Hematopoietic multipotent progenitor cell (in vitro differentiated cells): ENCODE data around the gene ZNF280D. TPM values are rescaled to one million over a fixed set of nuclear protein-coding genes. Genes with fewer than 3 reads are reported as not detected.
"Not testable (repeated sequence)": the region's sequence is repeated elsewhere in the genome, so short reads cannot be mapped to it uniquely, and the experiment has no call there.

ENCODE experiments used
- DNase-seq, 3 donors: peaks; one replicate each; pipeline ENCODE4 v3.0.0-alpha.2; 2011 to 2015; ENCODE audit warnings: low read depth in 2 of 3, low spot score in 2 of 3
- total RNA-seq: library from RNA; depleted of rRNA; stranded (reverse); fragments of >200 nt; gene quantifications from one replicate; pipeline ENCODE4 v1.2.3, GENCODE V29; 2012

Gene ZNF280D
- total RNA-seq, 1 donor = 17.5 TPM

GRCh38 chr15:56719774-56720555 lies 13.3 kb downstream of the ZNF280D start:
- no peak for DNase-seq

DNA sequence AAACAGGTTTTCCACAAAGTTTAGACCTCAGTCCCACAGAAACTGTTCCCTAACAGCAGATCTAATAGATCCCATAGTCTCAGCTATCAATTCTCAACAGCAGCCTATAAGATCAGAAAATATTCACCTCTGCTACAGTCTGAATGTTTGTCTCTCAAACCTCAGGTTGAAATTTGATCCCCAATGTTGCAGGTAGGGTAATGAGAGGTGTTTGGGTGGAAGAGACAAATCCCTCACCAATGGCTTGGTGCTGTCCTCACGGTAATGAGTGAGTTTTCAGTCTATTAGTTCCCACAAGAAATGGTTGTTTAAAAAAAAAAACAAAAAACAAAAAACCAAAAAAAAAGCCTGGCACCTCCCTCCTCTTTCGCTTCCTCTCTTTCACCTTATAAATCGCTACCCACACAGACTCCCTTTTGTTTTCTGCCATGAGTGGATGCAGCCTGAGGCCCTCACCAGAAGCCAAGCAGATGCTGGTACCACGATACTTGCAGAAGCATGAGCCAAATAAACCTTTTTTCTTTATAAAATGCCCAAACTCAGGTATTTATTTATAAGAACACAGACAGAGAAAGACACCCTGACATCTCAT lies 14.2 kb downstream of the ZNF280D start:
- no peak for DNase-seq

GRCh38 chr15:56718560-56718959 lies 14.7 kb downstream of the ZNF280D start:
- no peak for DNase-seq

- DNase-seq = no peak
Measured at GRCh38 chr15:56716334-56716733, 17.0 kb downstream of the ZNF280D start.

GRCh38 chr15:56715220-56715619 lies 18.1 kb downstream of the ZNF280D start:
- DNase-seq = no peak

DNA sequence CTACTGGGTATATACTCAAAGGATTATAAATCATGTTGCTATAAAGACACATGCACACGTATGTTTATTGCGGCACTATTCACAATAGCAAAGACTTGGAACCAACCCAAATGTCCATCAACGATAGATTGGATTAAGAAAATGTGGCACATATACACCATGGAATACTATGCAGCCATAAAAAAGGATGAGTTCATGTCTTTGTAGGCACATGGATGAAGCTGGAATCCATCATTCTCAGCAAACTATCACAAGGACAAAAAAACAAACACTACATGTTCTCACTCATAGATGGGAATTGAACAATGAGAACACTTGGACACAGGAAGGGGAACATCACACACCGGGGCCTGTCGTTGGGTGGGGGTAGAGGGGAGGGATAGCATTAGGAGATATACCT lies 23.8 kb downstream of the ZNF280D start:
- DNase-seq = not testable (repeated sequence)

DNA sequence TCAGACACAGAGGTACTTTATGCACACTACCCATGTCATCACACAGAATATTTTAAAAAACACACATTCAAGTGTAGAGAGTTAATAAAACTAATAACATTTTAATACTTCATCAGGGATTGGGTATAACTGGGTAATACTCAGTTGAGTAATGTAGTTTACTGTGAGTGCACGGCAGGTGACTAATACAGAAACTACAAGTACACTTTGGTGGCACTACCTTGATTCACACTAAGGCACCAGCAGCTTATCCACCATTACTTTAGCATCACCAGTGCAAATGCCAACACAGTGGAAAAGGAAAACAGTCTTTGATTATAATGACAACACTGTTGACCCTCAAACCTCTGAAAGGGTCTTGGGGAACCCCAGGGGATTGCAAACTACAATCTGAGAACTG lies 33.6 kb downstream of the ZNF280D start:
- DNase-seq = no peak

DNA sequence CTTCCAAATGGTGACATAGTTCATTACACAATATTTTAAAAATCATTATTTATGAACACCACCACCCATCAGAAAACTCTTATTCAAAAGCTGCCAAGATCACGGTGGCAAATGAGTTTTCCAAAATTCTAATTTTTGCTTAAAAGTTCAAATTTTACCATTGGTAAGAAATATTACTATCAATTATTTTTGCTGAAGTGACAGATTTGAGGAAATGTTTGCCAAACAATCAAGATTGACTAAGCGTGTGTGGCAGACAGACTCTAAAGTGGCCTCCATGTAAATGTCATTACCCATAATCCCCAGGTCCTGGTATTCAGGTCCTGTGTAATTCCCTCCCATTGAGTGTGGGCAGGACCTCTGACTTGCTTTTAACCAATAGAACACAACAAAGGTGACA lies 35.0 kb downstream of the ZNF280D start:
- DNase-seq = no peak

GRCh38 chr15:56693761-56694160 lies 39.5 kb downstream of the ZNF280D start:
- DNase-seq = no peak

DNA sequence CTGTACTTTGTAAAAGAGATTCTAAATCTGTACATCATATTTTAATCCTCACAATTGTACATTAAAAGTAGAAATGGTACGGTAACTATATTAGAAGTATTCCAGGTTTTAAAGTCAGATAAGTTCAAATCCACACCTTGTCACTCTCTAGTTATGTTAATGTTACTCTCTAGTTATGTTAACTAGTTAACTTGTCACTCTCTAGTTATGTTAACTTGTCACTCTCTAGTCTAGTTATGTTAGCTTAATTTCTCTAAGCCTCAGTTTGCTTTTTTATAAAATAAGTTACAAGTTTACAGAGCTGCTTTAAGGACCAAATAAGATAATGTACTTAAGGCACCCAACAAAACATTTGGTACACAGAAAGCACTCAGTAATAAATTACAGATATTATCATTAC lies 42.6 kb downstream of the ZNF280D start:
- DNase-seq = no peak

- DNase-seq = no peak
Measured at GRCh38 chr15:56683908-56684307, 49.4 kb downstream of the ZNF280D start.

DNA sequence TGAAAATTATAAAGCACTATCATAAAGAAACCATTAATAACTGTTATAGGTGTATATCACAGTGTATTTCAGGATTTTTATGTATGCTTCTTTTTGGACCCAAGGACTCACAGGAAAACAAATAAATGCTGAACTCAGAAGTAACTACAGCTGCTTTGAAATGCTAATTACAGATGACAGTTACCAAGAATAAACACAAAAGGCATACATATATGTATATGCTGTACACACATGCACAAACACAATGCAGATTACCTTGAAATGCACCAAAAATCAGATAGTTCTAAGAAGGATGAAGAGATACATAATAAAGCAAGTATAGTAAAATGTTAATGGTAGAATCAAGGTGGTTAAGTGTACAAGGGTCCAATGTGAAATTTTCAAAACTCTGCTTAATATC lies 52.2 kb downstream of the ZNF280D start:
- no peak for DNase-seq

DNA sequence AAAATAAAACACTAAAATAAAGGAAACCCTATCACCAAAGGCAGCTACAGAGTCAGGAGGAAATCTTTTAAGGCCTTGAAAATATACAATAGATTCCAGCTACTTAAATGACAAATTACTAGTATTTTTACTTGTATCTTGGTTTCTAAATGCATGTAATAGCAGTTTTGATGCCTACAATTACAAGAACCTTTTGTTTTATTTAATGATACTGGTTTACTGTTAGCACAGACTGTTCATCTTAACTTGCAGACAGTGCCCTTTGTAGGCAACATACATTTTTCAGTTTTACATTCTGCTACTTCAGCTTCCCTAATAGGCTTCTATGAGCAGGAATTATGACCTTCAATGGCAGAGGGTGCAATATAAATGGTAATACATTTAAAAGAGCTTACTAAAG lies 54.1 kb downstream of the ZNF280D start:
- no peak for DNase-seq

DNA sequence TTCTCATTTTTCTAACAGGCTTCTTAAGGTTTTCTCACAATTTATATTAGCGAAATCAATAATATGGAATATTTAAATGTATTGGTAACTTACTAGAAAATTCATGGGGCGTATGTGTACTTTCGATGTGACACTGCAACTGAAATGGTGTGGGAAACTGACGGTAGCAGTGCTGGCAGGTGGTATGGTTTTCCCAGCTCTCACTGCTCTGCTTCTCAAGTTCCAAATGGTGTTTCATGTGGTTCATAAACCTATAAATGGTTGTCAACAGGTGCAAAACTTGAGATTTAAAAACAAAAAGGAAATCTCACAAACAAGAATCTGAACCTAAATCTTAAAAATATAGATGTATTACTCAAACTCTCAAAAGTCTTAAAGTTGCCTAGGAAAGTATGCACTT lies 54.7 kb downstream of the ZNF280D start:
- DNase-seq = no peak

DNA sequence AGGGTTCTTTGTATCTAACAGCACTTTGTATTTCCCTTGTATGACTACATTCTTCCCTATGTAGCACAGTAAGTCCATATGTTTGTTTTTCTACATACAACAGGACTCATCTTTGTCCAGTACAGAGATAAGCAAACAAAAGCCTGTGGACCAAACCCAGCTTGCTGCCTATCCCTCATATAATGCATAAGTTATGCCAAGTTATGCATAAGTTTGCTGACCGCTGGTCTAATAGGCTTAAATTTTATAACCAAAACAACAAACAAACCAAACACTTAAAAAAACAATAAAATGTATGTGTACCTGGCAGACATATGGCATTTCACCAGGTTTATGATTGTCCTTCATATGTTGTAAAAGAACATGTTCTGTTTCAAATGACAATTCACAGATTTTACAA lies 56.0 kb downstream of the ZNF280D start:
- DNase-seq = no peak

DNA sequence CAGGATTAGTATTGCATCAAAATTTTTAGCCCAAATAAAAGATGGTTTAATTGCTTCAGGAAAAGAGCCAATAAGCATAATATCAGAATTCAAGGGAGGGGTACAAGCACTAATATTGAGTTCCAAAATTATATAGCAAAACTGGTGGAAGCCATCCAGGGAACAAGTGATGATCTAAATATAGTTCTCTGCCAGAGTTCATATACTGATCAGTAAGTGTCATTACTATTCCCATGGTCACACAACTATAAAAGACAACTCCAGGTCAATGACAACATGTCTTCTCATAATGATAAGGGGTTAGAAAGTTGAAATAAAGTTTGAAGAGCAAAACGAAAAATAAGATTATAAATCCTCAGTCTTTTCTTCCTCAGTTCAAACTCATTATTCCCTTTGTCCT lies 57.4 kb downstream of the ZNF280D start:
- no peak for DNase-seq

DNA sequence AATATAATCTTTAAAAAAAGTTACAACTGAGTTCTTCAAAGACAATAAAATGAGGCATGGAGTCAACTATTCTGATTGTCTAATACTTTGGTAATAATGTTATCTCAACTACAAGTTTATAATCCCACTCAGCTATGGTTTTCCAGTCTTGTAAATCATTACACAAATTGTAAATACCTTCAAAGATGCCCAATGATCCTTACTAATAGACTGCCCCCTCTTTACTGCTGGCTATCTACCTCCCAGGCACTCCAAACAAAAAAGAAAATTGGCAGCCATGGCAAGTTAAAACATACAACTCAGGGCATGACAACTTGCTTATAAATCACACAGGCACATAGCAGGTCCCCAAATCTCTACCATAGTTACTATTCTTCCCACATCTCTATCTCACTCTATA lies 58.5 kb downstream of the ZNF280D start:
- DNase-seq = no peak

DNA sequence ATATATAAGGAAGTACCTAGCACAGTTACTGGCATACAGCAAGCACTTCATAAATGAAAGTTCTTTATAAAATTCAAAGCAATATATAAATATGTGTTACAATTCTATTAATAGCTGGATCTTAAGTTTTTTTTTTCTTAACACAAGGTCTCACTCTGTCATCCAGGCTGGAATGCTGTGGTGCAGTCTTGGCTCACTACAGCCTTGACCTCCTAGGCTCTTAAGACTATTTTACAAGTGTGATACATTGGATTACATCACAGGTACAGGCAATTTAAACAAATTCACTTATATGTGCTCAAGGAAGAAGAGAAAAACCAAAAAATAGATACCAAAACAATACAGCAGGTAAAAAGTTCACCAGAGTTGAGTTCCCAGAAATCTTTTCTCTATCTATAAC lies 60.6 kb downstream of the ZNF280D start:
- DNase-seq = no peak

DNA sequence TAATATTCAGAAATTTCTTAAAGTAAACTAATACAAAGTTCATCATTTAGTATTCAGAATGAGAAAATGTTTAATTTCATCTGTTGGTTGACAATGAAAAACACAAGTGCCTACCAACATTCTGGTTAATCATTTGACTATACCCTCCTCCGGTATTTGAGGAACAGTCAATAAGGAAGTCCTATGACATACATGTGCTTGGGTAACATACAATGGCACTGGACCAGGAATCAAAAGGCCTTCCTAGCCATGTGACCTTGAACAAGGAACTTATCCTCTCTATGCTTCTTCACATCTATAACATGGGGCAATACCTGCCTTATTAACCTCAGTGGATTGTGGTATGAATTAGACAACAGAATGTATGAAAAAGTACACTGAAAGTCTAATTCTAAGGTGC lies 65.8 kb downstream of the ZNF280D start:
- DNase-seq = no peak

DNA sequence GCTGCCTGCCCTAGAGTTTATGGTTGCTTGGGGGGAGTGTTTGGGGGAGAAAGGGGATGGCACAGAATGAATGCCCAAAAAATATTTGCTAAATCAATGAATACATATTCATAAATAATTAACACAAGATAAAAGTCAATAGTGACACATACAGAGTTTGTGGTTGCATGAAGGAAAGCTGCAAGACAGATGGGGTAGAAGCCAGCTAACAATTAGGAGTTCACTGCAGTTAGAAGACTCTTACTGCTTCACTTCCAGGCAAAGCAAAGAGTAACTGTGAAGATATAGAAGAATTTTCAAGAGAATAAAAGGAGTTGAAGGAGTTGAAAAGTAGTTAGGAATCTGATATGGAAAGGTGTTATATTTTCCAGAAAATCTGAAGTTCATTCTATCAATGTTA lies 72.4 kb downstream of the ZNF280D start:
- DNase-seq = no peak

DNA sequence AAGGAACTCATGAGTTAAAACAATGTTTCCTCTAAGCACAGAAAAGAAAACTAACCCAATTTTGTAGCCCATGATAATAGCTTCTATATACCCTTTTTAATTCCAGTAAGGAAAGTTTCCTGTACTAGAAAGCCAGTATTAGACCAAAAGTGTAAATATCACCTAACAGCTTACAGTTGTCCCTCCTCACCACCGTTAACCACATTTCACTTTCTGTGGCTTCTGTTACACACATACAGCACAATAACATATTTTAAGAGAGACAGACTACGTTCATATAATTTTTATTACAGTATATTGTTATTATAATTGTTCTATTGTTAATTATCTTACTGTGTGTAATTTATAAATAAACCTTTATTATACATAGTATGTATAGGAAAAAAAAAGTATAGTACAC lies 74.1 kb downstream of the ZNF280D start:
- peak in 1 of 3 donors; percentile 1 for DNase-seq

- no peak for DNase-seq
Measured at GRCh38 chr15:56654624-56655023, 78.7 kb downstream of the ZNF280D start.

DNA sequence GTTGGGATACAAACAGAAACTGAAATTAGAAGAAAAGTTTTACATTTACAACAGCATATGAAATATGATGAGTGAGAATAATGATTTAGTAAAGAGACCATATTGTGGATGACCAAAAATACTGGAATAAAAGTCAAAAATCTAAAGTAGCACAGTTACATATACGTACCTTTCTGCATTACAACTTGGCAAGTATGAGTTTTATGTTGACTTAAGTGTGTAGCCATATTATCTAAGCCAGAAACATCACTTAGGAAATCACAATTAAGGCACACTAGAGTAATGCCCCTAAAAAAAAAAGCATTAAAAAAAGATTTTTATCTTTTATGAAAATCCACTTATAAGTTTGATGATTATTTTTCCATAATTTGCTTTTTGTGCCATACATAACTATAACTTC lies 79.1 kb downstream of the ZNF280D start:
- no peak for DNase-seq
